ENCODE measurements around the gene DEPP1. TPM values are rescaled to one million over a fixed set of nuclear protein-coding genes. Genes with fewer than 3 reads are reported as not detected.

The DEPP1 gene
- total and polyA plus RNA-seq, 4 donors = 10.7 to 79.3 (median 33.5) TPM

GRCh38 chr10:44927352-44927751 is 51.3 kb downstream of the DEPP1 start:
- Histone ChIP-seq H3K4me1 (ENCODE audit: control insufficient read depth in 4 of 4, insufficient read depth in 4 of 4, low read length in 3 of 4) (peaks cover 0 to 5% (median 3%) of the 10 kb centered on the region in 4 donors), H3K27ac (ENCODE audit: low read depth in 1 of 2, low read length in 2 of 2) (no peak overlapping the region), H3K36me3 (ENCODE audit: control insufficient read depth in 4 of 4, insufficient read depth in 3 of 4, low read depth in 1 of 4, low read length in 3 of 4) (no peaks in the 10 kb centered on the region), H3K27me3 (ENCODE audit: control insufficient read depth in 4 of 4, insufficient read depth in 4 of 4, low read length in 3 of 4) (no peaks in the 10 kb centered on the region), H3K9ac (ENCODE audit: low read depth in 1 of 2, low read length in 2 of 2) (no peak overlapping the region), H3K4me3 (ENCODE audit: low read depth in 1 of 3, low read length in 3 of 3) (no peak overlapping the region), H3K9me3 (ENCODE audit: control insufficient read depth in 4 of 4, low read length in 3 of 4) (no peaks in the 10 kb centered on the region)
- DNase-seq (ENCODE audit: low spot score) = peak; percentile 32
- WGBS = 36% methylated on average over 2 of the region's 2 CpGs
- no peak for TF ChIP-seq ZBTB33 (IDR thresholded peaks at IDR 0.05)
- peak; percentile 70 to 79 for TF ChIP-seq RXRA (IDR thresholded peaks at IDR 0.05)
- no peak for TF ChIP-seq MAX (IDR thresholded peaks at IDR 0.05)
- TF ChIP-seq YY1 (IDR thresholded peaks at IDR 0.05) = no peak
- TF ChIP-seq HNF4A (conservative IDR thresholded peaks at IDR 0.05) = peak; percentile 53 to 69
- no peak for TF ChIP-seq FOXA2 (IDR thresholded peaks at IDR 0.05)
- no peak for TF ChIP-seq GABPA (IDR thresholded peaks at IDR 0.05 in 1 of 2, conservative IDR thresholded peaks at IDR 0.05 in 1 of 2)
- TF ChIP-seq SP1 (IDR thresholded peaks at IDR 0.05) = peak; percentile 53
- no peak for TF ChIP-seq ATF3 (IDR thresholded peaks at IDR 0.05)
- no peak for TF ChIP-seq CTCF (IDR thresholded peaks at IDR 0.05; ENCODE audit: low read depth, low read length, missing input control)
- peak; percentile 11 to 24 for TF ChIP-seq RAD21 (IDR thresholded peaks at IDR 0.05)
- TF ChIP-seq JUND (IDR thresholded peaks at IDR 0.05) = peak in 1 of 2 donors; percentile 63
- no peak for TF ChIP-seq EGR1 (IDR thresholded peaks at IDR 0.05; ENCODE audit: low read depth in 2 of 2)
- no peak for TF ChIP-seq REST (IDR thresholded peaks at IDR 0.05)
- TF ChIP-seq HNF4G (IDR thresholded peaks at IDR 0.05) = no peak
- TF ChIP-seq NR2F2 (IDR thresholded peaks at IDR 0.05) = no peak
- no peak for TF ChIP-seq TAF1 (conservative IDR thresholded peaks at IDR 0.05)
- TF ChIP-seq FOXA1 (IDR thresholded peaks at IDR 0.05) = no peak
